TTC549 (cell line): ENCODE data around the gene RAB11FIP3.
"Not testable (repeated sequence)": the region's sequence is repeated elsewhere in the genome, so short reads cannot be mapped to it uniquely, and the experiment has no call there.

ENCODE experiments used
- FAIRE-seq: peaks from 2 replicates; lab custom pipeline; 2012; peaks lifted over from hg19 to GRCh38; lab: Jason Lieb, UNC

Gene RAB11FIP3

DNA sequence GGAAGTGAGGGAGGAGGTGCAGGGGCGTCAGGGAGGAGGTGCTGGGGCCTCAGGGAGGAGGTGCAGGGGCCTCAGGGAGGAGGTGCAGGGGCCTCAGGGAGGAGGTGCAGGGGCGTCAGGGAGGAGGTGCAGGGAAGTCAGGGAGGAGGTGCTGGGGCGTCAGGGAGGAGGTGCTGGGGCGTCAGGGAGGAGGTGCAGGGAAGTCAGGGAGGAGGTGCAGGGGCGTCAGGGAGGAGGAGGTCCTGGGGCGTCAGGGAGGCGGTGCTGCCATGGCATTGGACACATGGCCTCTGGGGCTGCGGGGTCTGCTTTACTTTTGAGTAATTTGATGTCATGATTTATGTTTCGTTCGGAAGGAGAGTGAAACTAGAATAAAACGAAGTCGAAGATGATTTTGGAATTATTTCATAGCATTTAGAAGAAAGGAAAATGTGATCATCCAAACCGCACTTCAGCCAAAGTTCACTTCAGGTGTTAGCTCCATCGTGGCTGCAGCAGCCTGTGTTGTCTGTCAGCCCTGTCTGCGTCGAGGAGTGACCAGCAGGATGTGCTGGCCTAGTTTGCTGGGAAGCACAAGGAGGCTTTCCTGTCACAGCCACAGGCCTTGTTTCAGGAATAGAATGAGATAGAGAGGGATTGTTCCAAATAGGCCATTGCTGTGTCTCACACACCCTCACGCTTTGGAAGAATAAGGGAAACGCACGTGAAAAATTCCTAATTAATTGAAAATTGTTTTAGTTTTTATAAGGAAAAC, 42.8 kb downstream of the RAB11FIP3 start:
- FAIRE-seq: no peak

- FAIRE-seq: not testable (repeated sequence)
Observed at GRCh38 chr16:469459-469858, 44.0 kb downstream of the RAB11FIP3 start.

- no peak for FAIRE-seq
Observed at GRCh38 chr16:470418-470817, 45.0 kb downstream of the RAB11FIP3 start.

- FAIRE-seq: no peak
Observed at GRCh38 chr16:471353-472198, 46.1 kb downstream of the RAB11FIP3 start.

GRCh38 chr16:472199-472504, 46.7 kb downstream of the RAB11FIP3 start:
- no peak for FAIRE-seq

DNA sequence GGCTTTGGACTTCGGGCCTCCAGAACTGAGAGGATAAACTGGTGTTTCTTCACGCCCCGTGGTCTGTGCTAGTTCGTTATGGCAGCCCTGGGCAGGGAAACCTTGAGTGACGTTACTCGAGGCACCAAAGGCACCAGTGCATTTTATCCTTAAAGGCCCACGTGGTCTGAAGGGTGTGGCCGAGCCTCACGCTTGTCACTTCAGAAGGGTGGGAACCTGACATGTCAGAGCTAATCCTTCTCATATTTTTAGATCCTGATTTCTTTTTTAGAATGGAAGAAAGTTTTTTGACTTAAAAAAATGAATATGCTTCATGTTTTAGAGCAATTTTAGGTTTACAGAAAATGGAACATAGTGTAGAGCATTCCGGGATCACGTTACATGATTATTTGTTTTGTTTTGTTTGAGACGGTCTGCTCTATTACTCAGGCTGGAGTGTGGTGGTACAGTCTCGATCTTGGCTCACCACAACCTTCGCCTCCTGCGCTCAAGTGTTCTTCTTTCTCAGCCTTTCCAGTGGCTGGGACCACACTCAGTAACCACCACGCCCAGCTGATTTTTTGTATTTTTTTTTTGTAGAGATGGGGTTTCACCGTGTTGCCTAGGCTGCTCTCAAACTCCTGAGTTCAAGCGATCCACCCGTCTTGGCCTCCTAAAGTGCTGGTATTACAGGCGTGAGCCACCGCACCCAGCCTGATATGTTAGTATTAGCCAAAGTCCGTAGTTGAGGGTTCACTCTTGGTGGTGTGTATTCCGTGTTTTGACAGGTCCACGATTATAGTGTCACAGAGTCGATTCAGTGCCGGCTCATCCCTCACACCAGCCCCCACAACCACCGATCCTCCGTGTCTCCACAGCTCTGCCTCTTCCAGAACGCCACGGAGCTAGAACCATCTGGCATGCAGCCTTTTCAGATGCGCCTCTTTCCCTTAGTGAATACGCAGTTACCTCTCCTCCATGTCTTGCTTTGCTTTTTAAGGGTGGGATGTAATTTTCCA, 47.9 kb downstream of the RAB11FIP3 start:
- no peak for FAIRE-seq

DNA sequence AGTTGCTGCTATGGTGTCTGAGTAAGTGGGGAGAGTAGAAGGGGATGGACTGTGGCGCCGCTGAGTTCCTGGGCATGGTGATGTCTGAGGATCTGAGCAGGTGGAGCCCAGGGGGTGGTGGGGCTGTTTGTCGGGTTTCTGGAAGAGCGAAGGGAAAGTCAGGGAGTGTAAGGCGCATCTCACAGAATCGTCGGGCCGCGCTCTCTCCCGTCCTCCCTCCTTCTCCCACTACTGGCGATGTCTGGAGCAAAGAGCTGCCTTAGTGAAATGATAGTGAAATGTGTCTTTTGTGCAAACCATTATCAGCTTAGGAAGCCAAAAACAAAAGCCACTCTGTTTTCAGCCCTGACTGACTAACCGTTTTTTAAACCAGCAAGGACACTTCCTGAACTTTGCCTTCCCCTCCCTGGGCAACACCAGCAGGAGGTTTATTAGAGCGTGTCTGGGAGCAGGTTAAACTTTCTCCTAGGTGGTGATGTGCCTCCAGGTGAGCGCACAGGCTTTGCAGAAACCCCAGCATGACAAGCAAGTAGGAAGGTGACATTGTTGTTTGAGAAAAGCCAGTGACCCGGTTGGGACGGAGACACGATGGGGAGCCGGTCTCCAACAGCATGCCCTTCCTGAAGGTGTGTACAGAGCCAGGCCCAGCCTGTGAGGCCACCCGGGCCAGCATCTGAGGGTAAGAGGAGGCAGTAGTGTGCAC, 49.1 kb downstream of the RAB11FIP3 start:
- FAIRE-seq: no peak

DNA sequence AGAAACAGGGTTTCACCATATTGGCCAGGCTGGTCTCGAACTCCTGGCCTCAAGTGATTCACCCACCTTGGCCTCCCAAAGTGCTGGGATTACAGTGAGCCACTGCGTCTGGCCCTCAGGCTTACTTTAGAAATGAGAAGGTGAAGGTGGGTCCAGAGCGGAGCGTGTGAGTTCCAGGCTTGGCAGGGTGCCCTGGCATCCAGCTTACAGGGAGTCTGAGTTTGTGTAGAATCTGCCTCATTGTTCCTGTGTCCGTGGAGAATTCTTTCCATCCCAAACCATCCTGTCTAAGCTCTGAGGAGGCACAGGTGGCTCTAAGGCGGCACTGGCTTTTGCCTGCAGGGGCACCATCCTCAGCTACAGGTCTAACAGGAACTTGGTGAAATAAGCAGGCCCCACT, 50.6 kb downstream of the RAB11FIP3 start:
- FAIRE-seq: no peak

DNA sequence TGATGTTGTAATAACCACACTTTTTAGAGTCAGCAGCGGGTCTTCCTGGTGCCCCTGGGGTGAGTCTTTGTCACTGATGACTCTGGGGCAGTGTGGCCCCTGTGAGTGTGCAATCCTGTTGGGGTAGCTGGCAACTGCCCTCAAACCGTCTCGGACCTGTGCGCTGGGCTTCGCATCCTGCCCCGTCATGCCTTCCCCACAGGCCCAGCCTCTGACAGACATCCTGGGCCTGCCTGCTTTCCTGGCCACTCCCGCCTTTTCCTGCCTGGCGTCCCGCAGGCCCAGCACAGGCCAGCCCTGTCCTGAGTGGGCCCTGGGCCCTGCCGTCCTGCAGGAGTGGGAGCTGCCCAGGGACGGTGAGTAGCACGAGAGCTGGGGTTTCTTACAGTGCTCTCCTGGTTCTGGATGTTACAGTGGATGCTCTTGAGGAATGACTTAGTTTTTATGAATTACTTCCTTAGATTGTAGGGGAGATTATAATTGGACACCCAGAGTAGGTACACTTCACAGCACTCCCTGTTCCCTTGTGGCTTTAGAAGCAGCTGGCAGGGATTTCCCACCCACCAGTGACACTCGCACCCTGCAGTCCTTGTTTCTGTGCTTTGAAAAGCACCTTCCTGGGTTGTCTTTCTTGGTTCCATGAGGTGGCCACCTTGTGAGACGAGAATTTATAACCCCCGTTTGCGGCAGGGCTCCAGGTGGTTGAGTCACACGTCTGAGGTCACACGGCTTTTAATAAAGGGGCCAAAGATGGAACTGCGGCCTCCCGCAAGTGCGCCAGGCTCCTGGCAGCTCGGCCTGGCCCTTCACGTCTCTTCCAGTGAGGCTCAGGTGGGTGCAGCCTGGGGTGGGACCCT, 52.1 kb downstream of the RAB11FIP3 start:
- FAIRE-seq: no peak

DNA sequence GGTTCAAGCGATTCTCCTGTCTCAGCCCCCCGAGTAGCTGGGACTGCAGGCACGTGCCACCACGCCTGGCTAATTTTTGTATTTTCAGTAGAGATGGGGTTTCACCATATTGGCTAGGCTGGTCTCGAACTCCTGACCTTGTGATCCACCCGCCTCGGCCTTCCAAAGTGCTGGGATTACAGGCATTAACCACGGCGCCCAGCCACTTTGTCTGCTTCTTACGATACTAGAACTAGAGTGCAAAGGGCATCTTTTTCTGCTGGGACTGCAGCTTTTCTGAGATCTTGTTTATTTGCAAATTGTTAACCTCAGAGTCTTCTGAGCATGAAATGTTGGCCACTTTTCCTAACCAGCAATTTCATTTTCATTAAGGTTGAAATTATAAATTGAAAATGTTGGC, 52.8 kb downstream of the RAB11FIP3 start:
- not testable (repeated sequence) for FAIRE-seq

GRCh38 chr16:482468-483185, 57.2 kb downstream of the RAB11FIP3 start:
- FAIRE-seq: no peak

DNA sequence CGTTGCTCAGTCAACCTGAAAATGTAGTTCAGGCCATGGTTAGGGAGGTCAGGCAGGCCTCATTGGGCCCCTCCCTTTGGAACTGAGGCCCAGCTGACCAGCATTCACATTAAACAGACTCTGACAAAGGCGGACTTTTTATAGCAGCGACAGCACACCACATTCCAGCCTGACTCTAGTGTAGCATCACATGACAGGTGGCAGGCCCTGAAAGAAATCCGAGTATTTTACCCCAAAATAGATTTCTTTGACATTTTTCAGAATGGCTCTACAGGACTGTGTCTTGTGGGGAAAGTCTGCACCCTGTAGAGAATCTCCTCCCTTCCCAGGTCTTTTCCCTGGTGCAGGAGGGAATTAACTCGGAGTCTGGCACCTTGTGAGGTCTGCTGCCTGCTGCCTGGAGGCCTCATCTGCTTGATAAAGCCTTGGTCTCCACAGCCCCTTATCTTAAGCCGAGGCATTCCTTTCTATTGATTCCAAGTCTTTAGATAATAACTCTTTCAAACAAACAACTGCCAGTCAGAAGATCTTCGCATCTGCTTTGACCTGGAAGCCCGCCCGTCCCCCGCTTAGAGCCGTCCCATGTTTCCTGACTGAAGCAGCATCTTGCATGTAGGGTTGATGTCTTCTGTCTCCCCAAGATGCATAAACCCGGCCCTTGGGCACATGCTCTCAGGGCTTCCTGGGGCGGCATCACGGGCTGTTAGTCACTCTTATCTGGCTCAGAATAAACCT, 58.1 kb downstream of the RAB11FIP3 start:
- FAIRE-seq: no peak

GRCh38 chr16:489606-490005, 64.2 kb downstream of the RAB11FIP3 start:
- FAIRE-seq: no peak

GRCh38 chr16:490768-491167, 65.3 kb downstream of the RAB11FIP3 start:
- FAIRE-seq: no peak

- no peak for FAIRE-seq
Observed at GRCh38 chr16:491220-491919, 65.9 kb downstream of the RAB11FIP3 start.

- FAIRE-seq: no peak
Observed at GRCh38 chr16:492211-492875, 66.9 kb downstream of the RAB11FIP3 start.

- not testable (repeated sequence) for FAIRE-seq
Observed at GRCh38 chr16:494676-495075, 69.2 kb downstream of the RAB11FIP3 start.

DNA sequence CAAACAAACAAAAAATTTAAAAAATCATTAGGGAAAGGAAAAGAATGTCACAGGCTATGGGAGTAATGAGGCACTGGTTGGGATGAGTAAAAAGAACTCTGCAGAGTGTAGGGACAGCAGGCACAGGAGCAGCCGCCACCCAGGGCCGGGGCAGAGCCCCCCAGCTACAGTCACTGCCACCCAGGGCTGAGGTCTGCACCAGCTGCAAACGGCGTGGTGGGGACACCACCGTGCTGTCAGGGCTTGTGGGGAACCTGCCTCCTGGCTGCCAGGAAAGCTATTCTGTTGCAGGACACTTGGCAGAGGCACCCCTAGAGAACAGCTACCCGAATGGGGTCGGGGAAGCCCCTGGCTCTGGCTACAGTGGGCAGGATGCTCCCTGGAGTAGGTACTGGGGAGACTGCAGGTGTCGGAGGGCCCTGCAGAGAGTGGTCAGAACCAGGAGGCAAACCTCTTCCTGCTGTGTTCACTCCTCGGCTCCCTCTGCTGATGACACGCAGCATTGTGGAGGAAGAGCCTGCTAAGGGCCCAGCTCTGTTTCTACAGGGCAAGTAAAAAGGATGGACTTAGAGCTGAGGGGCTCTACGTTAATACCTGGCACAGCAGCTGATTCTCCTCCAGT, 69.8 kb downstream of the RAB11FIP3 start:
- FAIRE-seq: no peak
